Mucosa of stomach (tissue), 1 donor: ENCODE data around the gene BTBD9.

Experiments used
- H3K27me3 ChIP-seq: one replicate; pipeline ENCODE4 v1.7.0; 2013; ENCODE audit warnings: mild to moderate bottlenecking, low read length; ENCODE audit not compliant: control insufficient read depth, insufficient read depth
- H3K36me3 ChIP-seq: one replicate; pipeline ENCODE4 v1.7.0; 2013; ENCODE audit warnings: low read length; ENCODE audit not compliant: control insufficient read depth, insufficient read depth
- H3K4me1 ChIP-seq: one replicate; pipeline ENCODE4 v1.7.0; 2013; ENCODE audit warnings: mild to moderate bottlenecking, low read length; ENCODE audit not compliant: control insufficient read depth, insufficient read depth
- H3K4me3 ChIP-seq: one replicate; pipeline ENCODE4 v1.7.0; 2013; ENCODE audit warnings: low read length
- H3K9ac ChIP-seq: one replicate; pipeline ENCODE4 v1.7.0; 2013; ENCODE audit warnings: mild to moderate bottlenecking, low read length, moderate library complexity
- H3K9me3 ChIP-seq: one replicate; pipeline ENCODE4 v1.7.0; 2013; ENCODE audit warnings: mild to moderate bottlenecking, low read length, moderate library complexity; ENCODE audit not compliant: control insufficient read depth
- donor health status: Pancreatic carcinoma.

BTBD9 gene

DNA sequence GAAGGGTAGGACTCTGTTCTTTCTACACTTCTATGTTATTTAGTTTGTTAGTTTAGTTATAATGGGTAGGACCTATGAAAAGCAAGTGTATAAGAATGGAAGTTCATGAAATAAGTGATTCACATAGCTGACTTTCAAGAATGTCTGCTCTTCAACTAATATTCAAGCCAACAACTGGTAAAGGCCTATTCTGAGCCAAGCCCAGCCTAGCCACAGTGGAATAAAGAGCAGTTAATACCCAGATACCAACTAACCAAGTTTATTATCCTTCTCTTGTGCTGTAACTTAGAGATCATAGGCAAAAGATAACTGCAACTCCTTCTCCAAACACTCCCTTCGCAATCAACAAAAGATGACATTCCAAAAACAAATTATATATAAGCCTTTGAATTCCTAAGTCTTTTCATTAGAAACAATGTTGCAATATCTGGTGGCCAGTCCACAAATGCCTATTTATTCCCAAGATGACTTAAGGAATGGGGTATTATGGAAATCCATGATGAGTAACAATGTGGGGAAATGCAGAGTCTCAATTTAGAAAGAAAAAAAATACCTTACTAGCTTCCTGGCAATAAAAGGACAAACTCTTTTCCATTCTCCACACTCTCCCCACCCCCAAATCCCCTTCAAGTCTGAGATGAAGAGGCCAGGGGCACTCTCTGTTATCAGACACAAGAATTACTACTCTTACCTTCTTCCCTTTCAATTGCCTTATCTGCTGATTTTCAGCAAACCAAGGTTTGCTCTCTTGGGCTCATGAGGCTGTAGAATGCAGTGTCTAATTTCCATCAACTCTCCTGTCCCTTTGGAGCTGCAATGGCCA, 27.4 kb downstream of the BTBD9 start:
- Histone ChIP-seq H3K36me3 (no peaks in the 10 kb centered on the region), H3K4me1 (peaks cover 8% of the 10 kb centered on the region), H3K27me3 (no peaks in the 10 kb centered on the region), H3K9me3 (no peaks in the 10 kb centered on the region), H3K9ac (no peak overlapping the region), H3K4me3 (no peak overlapping the region)

DNA sequence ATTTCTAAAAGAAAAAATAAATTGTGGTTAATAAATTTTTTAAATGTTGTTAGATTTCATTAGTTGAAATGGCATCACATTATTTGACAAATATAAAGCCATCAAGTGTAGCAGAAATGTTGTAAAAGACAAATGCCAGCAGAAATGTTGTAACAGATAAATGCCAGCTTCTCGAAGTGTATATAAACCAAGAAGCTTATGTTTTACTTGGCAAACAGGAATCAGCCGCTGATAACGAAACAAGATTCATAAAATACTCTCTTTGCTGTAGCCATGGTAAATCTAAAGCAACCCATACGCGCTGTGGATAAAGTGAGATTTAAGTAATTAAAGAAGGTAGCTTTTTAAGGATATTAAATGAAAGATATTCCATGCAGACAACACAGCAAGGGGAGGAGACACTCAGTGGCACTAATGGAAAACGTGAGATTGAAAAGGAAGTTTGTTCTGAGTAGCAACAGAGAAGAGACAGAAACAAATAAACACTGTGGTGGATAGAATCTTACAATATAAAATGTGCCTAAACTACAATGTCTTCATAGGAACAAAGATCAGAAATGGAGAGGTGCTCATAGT, 29.6 kb downstream of the BTBD9 start:
- Histone ChIP-seq H3K4me1 (peaks cover 8% of the 10 kb centered on the region), H3K27me3 (no peaks in the 10 kb centered on the region), H3K9ac (peak overlapping the region; percentile 8), H3K9me3 (no peaks in the 10 kb centered on the region), H3K4me3 (no peak overlapping the region), H3K36me3 (no peaks in the 10 kb centered on the region)

DNA sequence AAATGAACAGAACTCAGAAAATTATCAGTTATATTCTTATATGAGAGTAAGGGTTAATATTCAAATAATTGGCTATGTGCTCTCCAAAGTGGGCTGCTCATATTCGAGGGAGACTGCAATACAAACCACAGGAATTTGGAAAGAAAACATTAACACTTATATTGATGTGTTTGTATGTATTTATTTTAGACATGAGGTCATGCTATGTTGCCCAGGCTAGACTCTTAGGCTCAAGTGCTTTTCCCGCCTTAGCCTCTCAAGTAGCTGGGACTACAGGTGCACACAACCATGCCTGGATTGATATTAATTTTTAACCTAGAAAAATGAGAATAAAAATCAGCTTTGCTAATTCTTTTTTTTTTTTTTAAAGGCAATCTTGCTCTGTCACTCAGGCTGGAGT, 35.0 kb downstream of the BTBD9 start:
- Histone ChIP-seq H3K36me3 (no peaks in the 10 kb centered on the region), H3K9me3 (no peaks in the 10 kb centered on the region), H3K9ac (no peak overlapping the region), H3K4me1 (no peaks in the 10 kb centered on the region), H3K27me3 (no peaks in the 10 kb centered on the region), H3K4me3 (no peak overlapping the region)

DNA sequence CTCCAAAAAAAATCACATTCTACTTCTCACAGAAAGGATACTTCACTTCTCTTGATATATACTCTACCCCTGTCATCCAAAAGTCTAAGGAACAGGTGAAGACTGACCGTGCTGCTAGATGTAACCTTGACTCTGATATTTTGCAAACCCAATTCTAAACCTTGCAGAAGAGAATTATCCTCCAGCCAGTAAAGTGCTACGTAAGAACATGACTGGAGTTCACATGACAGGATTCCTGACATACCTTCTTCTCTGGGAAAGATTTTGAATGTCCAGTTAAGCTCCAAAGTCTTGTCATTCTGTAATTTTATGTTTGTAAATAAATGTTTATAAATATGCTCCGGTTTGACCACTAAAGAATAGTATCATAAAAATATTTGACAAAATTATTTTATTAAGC, 35.8 kb downstream of the BTBD9 start:
- H3K9ac ChIP-seq, result no peak overlapping the region
- no peaks in the 10 kb centered on the region for H3K4me1 ChIP-seq

DNA sequence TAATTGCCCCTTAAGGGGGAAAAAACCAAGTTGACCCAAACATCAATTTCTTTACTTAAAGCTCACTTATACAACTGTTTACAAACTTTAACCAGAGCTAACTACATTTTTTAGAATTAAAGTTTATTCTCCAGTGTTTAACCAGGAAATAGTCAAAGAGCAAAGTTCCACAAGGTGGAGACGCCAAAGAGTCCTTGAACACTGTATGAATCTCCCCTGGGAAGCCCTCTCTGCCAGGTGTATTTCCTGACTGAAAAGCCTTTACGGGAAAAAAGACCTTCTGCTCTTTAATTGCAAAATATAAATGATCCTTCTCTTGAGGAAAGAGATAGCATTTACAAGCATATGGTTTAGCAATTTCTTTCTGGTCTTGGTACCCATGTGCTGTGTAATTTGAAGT, 36.2 kb downstream of the BTBD9 start:
- Histone ChIP-seq H3K27me3 (no peaks in the 10 kb centered on the region), H3K36me3 (no peaks in the 10 kb centered on the region), H3K9me3 (no peaks in the 10 kb centered on the region), H3K4me1 (no peaks in the 10 kb centered on the region), H3K9ac (no peak overlapping the region), H3K4me3 (no peak overlapping the region)

More for the DNA sequence above, 35.8 kb downstream of the BTBD9 start:
- H3K4me3 ChIP-seq, result no peak overlapping the region
- H3K36me3 ChIP-seq, result no peaks in the 10 kb centered on the region
- H3K9me3 ChIP-seq, result no peaks in the 10 kb centered on the region
- H3K27me3 ChIP-seq, result no peaks in the 10 kb centered on the region

DNA sequence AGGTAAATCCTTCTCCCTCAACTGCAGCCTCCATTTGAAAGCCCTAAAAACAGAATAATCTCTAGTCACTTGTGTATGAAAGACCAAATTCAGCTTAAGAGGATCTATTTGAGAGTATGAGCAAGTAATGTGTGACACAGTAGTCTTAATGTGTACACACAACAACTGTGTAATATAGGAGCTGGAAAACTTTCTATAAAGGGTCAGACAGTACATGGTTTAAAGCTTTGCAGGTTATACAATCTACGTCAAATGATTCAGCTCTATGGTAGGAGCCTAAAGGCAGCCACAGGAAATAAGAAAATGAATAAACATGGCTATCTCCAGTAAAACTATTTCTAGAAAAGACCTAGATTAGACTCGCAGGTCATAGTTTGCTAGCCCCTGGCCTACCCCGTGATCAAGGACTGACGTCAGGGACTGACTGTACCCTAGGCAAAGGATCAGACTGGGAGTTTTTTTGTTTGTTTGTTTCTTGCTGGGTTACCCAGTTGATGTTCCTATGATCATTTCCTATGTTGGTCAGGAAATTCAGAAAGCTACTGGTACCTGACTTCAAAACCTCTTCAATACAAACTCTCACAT, 39.7 kb downstream of the BTBD9 start:
- H3K36me3 ChIP-seq, result no peaks in the 10 kb centered on the region
- no peaks in the 10 kb centered on the region for H3K4me1 ChIP-seq
- no peaks in the 10 kb centered on the region for H3K9me3 ChIP-seq
- no peaks in the 10 kb centered on the region for H3K27me3 ChIP-seq
- H3K9ac ChIP-seq, result no peak overlapping the region
- no peak overlapping the region for H3K4me3 ChIP-seq

DNA sequence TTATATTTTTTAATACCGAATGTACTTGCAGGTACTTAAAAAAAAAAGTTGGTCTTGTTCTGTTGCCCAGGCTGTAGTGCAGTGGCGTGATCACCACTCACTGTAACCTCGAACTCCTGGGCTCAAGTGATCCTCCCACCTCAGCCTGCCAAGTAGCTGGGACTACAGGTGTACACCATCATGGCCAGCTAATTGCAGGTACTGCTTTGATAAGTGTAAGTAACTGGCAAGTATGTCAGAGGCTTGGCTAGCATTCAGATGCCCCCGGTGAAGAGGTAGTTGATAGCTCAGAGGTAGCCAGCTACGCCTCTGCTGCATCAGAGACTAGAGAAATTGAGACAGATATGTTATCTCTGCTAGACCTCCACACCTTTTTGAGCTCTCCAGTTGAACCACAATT, 40.5 kb downstream of the BTBD9 start:
- H3K9ac ChIP-seq, result no peak overlapping the region
- no peaks in the 10 kb centered on the region for H3K9me3 ChIP-seq
- H3K27me3 ChIP-seq, result no peaks in the 10 kb centered on the region
- no peaks in the 10 kb centered on the region for H3K36me3 ChIP-seq
- H3K4me3 ChIP-seq, result no peak overlapping the region
- H3K4me1 ChIP-seq, result no peaks in the 10 kb centered on the region

DNA sequence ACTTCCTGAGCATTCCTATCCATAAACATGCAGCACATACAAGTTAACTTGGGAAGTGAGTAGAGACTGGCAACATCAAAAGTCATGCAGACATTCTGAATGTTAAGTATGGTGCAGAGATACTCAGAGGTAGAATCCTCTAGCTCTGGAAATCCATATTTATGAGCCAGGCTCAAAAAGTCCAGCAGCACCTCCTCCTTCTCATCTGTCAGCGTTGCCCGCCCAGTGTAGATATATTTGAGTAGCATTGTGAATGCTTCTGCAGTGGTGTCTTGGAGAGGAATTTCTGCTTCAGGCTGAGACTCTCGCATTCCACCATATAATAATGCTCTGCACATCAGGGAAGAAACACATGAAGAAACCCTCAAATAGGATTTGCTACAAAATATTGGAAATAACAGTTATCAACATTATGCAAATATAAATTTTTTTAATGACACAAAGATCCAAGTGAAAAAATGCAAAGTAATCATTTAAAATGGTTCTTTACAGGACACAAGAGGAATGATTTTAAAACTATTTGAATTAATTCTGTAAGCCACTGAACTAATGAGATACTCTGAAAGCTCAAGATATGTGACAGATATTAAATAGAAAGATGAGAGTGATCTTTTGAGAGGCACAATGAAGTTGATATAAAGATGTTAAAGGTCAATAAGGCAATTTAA, 45.6 kb downstream of the BTBD9 start:
- H3K27me3 ChIP-seq, result no peaks in the 10 kb centered on the region
- H3K4me1 ChIP-seq, result no peaks in the 10 kb centered on the region
- H3K4me3 ChIP-seq, result no peak overlapping the region
- H3K9ac ChIP-seq, result no peak overlapping the region
- no peaks in the 10 kb centered on the region for H3K36me3 ChIP-seq
- H3K9me3 ChIP-seq, result no peaks in the 10 kb centered on the region

DNA sequence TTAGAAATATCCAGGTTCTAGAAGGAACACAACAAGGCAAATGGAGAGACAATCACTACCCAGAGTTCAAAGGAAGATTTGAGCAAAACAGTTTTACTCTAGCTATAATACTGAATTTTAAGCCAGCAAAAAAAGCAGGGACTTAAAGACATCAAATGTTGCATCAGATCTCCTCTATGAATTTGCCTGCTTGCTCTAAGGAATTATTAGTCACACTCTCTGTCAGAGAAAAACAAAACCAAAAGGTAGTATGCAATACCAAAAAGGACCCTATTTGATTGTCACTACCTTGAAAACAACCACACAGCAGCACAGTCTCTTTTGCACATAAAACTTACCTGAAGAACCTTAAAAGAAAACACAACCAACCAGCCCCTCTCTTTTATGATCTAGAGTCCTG, 46.3 kb downstream of the BTBD9 start:
- no peaks in the 10 kb centered on the region for H3K27me3 ChIP-seq
- H3K36me3 ChIP-seq, result no peaks in the 10 kb centered on the region
- no peak overlapping the region for H3K9ac ChIP-seq
- H3K4me3 ChIP-seq, result no peak overlapping the region
- no peaks in the 10 kb centered on the region for H3K9me3 ChIP-seq
- H3K4me1 ChIP-seq, result no peaks in the 10 kb centered on the region

DNA sequence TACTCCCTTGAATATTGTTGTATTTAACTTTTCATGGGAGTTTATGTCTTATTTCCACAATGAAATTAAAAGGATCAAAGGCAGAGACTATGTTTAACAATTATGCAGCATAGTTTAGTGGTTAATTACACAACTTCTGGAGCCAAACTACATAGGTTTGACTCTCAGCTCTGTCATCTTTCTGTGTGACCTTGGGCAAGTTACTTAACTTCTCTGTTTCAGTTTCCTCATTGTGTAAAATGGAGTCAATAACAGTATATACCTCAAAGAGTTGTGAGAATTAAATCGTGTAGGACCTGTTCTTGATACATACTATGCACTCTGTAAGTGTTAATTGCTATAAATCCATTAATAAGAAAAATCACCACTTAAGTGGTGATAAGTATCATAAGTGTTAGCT, 48.3 kb downstream of the BTBD9 start:
- H3K36me3 ChIP-seq, result no peaks in the 10 kb centered on the region
- H3K9me3 ChIP-seq, result no peaks in the 10 kb centered on the region

DNA sequence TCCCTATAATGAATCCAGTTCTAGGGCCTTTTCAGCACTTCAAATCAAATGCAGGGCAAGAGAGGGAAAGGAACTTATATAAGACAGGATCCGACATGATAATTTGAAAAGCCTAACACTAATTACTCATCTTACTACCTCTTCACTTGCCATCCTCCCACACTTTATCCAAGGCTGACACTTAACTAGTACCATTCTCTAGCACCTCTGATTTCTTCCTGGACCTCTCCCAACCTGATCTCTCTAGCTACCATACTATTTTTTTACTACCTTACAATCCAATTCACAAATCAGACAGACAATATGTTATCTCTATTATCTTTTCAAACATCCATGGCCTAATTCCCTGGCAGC, 50.4 kb downstream of the BTBD9 start:
- no peaks in the 10 kb centered on the region for H3K27me3 ChIP-seq
- no peak overlapping the region for H3K4me3 ChIP-seq
- H3K36me3 ChIP-seq, result no peaks in the 10 kb centered on the region
- H3K9ac ChIP-seq, result no peak overlapping the region
- no peaks in the 10 kb centered on the region for H3K9me3 ChIP-seq
- H3K4me1 ChIP-seq, result no peaks in the 10 kb centered on the region

More for the DNA sequence above, 48.3 kb downstream of the BTBD9 start:
- H3K27me3 ChIP-seq, result no peaks in the 10 kb centered on the region
- H3K4me3 ChIP-seq, result no peak overlapping the region
- H3K4me1 ChIP-seq, result no peaks in the 10 kb centered on the region
- H3K9ac ChIP-seq, result no peak overlapping the region
